Pancreas (tissue), 10 donors: ENCODE results near the gene ADAM23. TPM values are rescaled to one million over a fixed set of nuclear protein-coding genes. Genes with fewer than 3 reads are reported as not detected.

ENCODE experiments used
- ATAC-seq, 4 donors: fragments of 200-7000 bp; cut with Tn5 transposase; one replicate each; pipeline versions ENCODE4 v1.8.0 to v1.9.1; 2020; ENCODE audit warnings: mild to moderate bottlenecking in 4 of 4, moderate library complexity in 4 of 4
- DNase-seq, 6 donors: peaks; one replicate each; pipeline ENCODE4 v3.0.0-alpha.2; 2020
- FAIRE-seq: peaks from 2 replicates; lab custom pipeline; 2012; peaks lifted over from hg19 to GRCh38; lab: Jason Lieb, UNC
- H3K27ac ChIP-seq, 4 donors: fragments of 200-600 bp; sonication (generic); 1 replicate in 3 of 4; 2 replicates in 1 of 4; pipeline versions ENCODE4 v1.5.0 to v1.8.0; 2020
- H3K27me3 ChIP-seq, 4 donors: fragments of 200-600 bp; one replicate each; pipeline ENCODE4 v1.8.0; 2021
- H3K36me3 ChIP-seq, 3 donors: fragments of 200-600 bp; sonication (generic) in 1 of 3; one replicate each; pipeline versions ENCODE4 v1.5.0 to v1.8.0; 2020 to 2021
- H3K4me1 ChIP-seq, 3 donors: fragments of 200-600 bp; one replicate each; pipeline ENCODE4 v1.8.0; 2021
- H3K4me3 ChIP-seq, 4 donors: fragments of 200-600 bp; sonication (generic) in 2 of 4; one replicate each; pipeline versions ENCODE4 v1.5.0 to v1.8.0; 2020 to 2021
- H3K9me3 ChIP-seq, 4 donors: fragments of 200-600 bp; one replicate each; pipeline ENCODE4 v1.8.0; 2021
- CTCF ChIP-seq, 4 donors: fragments of 200-600 bp; sonication (generic) in 3 of 4; IDR thresholded peaks; one replicate each; pipeline versions ENCODE4 v1.5.0 to v1.8.0; 2021; ENCODE audit warnings: antibody characterized with exemption in 4 of 4
- WGBS, 2 donors: extraction: QIAGEN DNeasy Blood & Tissue Kit; methylation state at CpG; one replicate each; pipeline ENCODE4 v1.1.7; 2013; 5-methylcytosine and 5-hydroxymethylcytosine counted together
- intact Hi-C, 3 donors: fragments of 100-400 bp; cut with DNase I; formaldehyde crosslinking; loops; one replicate each; pipeline versions ENCODE4 v1.11.1 to v1.14.2; 2022
- polyA plus RNA-seq, 2 donors: library from polyadenylated mRNA; stranded (reverse); fragments of 200-250 nt; gene quantifications; one replicate each; pipeline ENCODE4 v1.2.3, GENCODE V29; 2013
- total RNA-seq, 6 donors: library from RNA; stranded (reverse); fragmentation: NEBNext Ultra II Directional in 4 of 6; extraction: Animal tissue kit (Norgen Biotek cat#: 25700) in 4 of 6; gene quantifications; one replicate each; pipeline versions ENCODE4 v1.2.1 to v1.2.4, GENCODE V29; 2021 to 2023
- donor health status: healthy with polysubstance abuse.
- donor health status: DM: no; HTN: no; CAD: no; lungs with moderate emphysema.
- donor health status: DM: no; HTN: no; CAD: no.
- donor health status: control.
- donor health status: control.
- donor health status: Bipolar disorder and iron deficiency.
- donor health status: DM: yes; HTN: yes; CAD: no.
- donor health status: DM: no; HTN: no; CAD: no.
- donor health status: DM: no; HTN: no; CAD: no.
- donor health status: DM: yes; HTN: yes; CAD: no.

Gene ADAM23
- total and polyA plus RNA-seq, 8 donors: 0.11 to 0.92 (median 0.55) TPM

DNA sequence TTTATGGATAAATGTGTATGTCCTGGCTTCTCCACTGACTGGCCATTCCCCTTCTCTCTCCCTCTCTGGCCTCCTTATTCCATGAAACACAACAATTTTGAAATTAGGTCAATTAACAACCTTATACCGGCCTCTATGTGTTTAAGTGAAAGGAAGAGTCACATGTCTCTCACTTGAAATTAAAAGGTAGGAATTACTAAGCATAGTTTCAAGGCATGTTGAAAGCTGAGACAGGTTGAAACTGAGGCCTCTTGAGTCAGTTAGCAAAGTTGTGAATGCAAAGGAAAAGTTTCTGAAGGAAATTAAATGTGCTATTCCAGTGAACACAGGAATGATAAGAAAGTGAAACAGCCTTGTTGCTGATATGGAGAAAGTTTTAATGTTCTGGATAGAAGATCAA lies 69.7 kb downstream of the ADAM23 start:
- DNase-seq (no peak), FAIRE-seq (no peak), ATAC-seq (no peak)
- Histone ChIP-seq H3K27me3 (no peaks in the 10 kb centered on the region), H3K27ac (no peak overlapping the region), H3K4me3 (no peak overlapping the region), H3K4me1 (no peaks in the 10 kb centered on the region), H3K9me3 (no peaks in the 10 kb centered on the region), H3K36me3 (no peaks in the 10 kb centered on the region)
- TF ChIP-seq CTCF (IDR thresholded peaks at IDR 0.05): no peak
- 80 to 93% methylated on average over 1 of the region's 1 CpG for WGBS, 2 donors
- intact Hi-C loops: no loop called here

- FAIRE-seq (no peak), ATAC-seq (no peak), DNase-seq (no peak)
- WGBS, 2 donors: 58% methylated on average over 1 of the region's 1 CpG
- Histone ChIP-seq H3K9me3 (no peaks in the 10 kb centered on the region), H3K4me1 (no peaks in the 10 kb centered on the region), H3K27me3 (no peaks in the 10 kb centered on the region), H3K36me3 (no peaks in the 10 kb centered on the region), H3K27ac (no peak overlapping the region), H3K4me3 (no peak overlapping the region)
- intact Hi-C loops: no loop called here
- no peak for TF ChIP-seq CTCF (IDR thresholded peaks at IDR 0.05)
Observed at GRCh38 chr2:206515580-206515979, 72.2 kb downstream of the ADAM23 start.

- no peak for TF ChIP-seq CTCF (IDR thresholded peaks at IDR 0.05)
- 88 to 89% methylated on average over 2 of the region's 2 CpGs for WGBS, 2 donors
Observed at GRCh38 chr2:206518997-206519396, 75.7 kb downstream of the ADAM23 start.

GRCh38 chr2:206520450-206520849 lies 77.1 kb downstream of the ADAM23 start:
- no peak for FAIRE-seq
- intact Hi-C loops: no loop called here
- DNase-seq: no peak
- H3K27ac ChIP-seq: no peak overlapping the region
- WGBS, 2 donors: 52 to 56% methylated on average over 3 of the region's 3 CpGs
- no peak overlapping the region for H3K4me3 ChIP-seq
- no peaks in the 10 kb centered on the region for H3K27me3 ChIP-seq
- no peaks in the 10 kb centered on the region for H3K36me3 ChIP-seq
- H3K4me1 ChIP-seq: no peaks in the 10 kb centered on the region
- H3K9me3 ChIP-seq: no peaks in the 10 kb centered on the region
- TF ChIP-seq CTCF (IDR thresholded peaks at IDR 0.05): no peak
- no peak for ATAC-seq

More at GRCh38 chr2:206518997-206519396, 75.7 kb downstream of the ADAM23 start:
- no peak overlapping the region for H3K4me3 ChIP-seq
- no peak overlapping the region for H3K27ac ChIP-seq
- FAIRE-seq (no peak), ATAC-seq (no peak), DNase-seq (no peak)
- intact Hi-C loops: no loop called here
- no peaks in the 10 kb centered on the region for H3K27me3 ChIP-seq
- no peaks in the 10 kb centered on the region for H3K9me3 ChIP-seq
- no peaks in the 10 kb centered on the region for H3K36me3 ChIP-seq
- no peaks in the 10 kb centered on the region for H3K4me1 ChIP-seq

GRCh38 chr2:206521115-206521514 lies 77.8 kb downstream of the ADAM23 start:
- DNase-seq (no peak), ATAC-seq (no peak), FAIRE-seq (no peak)
- intact Hi-C loops: no loop called here
- Histone ChIP-seq H3K9me3 (no peaks in the 10 kb centered on the region), H3K27ac (no peak overlapping the region), H3K4me3 (no peak overlapping the region), H3K4me1 (no peaks in the 10 kb centered on the region), H3K36me3 (no peaks in the 10 kb centered on the region), H3K27me3 (no peaks in the 10 kb centered on the region)
- TF ChIP-seq CTCF (IDR thresholded peaks at IDR 0.05): no peak
- WGBS, 2 donors: 51 to 58% methylated on average over 3 of the region's 3 CpGs
